Melanocyte of skin (primary cell): ENCODE results near the gene SNRNP200. TPM values are rescaled to one million over a fixed set of nuclear protein-coding genes. Genes with fewer than 3 reads are reported as not detected.

Experiments
- total RNA-seq, 2 donors: library from RNA; depleted of rRNA; stranded (reverse); fragments of >200 nt; gene quantifications; 2 replicates each; pipeline ENCODE4 v1.2.3, GENCODE V29; 2012

The SNRNP200 gene
- 10 to 100 TPM; 35.4 to 62.9 TPM for total RNA-seq

GRCh38 chr2:96305091-96305978, at the start of gene SNRNP200:
Gene SNRNP200, minus strand, starts transcription at chr2:96305546. Its CDS starts 109 bp downstream, at chr2:96305437.

GRCh38 chr2:96325041-96325883, 19.9 kb upstream of the SNRNP200 start, which contains the start of gene ITPRIPL1:
Gene ITPRIPL1, plus strand, starts transcription at chr2:96325317. Its CDS starts 523 bp downstream, at chr2:96325840.

GRCh38 chr2:96265840-96266679, 39.3 kb downstream of the SNRNP200 start, which contains the start of the genes CIAO1 and TMEM127:
Gene CIAO1, plus strand, starts transcription at chr2:96266225. Its CDS starts 126 bp downstream, at chr2:96266351.
Gene TMEM127, minus strand, starts transcription at chr2:96265997. Its CDS starts 616 bp downstream, at chr2:96265381.

Other genes starting within 250 kb of the SNRNP200 start
- under 1 TPM in 1 of 2 donors, not detected in 1; under 0.01 TPM for gene ADRA2B, start 189.0 kb downstream of the SNRNP200 start, total RNA-seq
- not detected for gene ASTL, start 167.0 kb downstream of the SNRNP200 start, total RNA-seq
- 1 to 10 TPM; 1.0 to 1.7 TPM for gene DUSP2, start 160.1 kb downstream of the SNRNP200 start, total RNA-seq
- 100 to 1,000 TPM; 237 to 341 TPM for gene STARD7, start 96.7 kb downstream of the SNRNP200 start, total RNA-seq
- 10 to 100 TPM; 25.0 to 34.4 TPM for gene TMEM127, start 39.5 kb downstream of the SNRNP200 start, total RNA-seq
- 100 to 1,000 TPM; 127 to 141 TPM for gene CIAO1, start 39.3 kb downstream of the SNRNP200 start, total RNA-seq
- gene ITPRIPL1, start 19.8 kb upstream of the SNRNP200 start, total RNA-seq = 10 to 100 TPM in 1 of 2 donors, under 1 TPM in 1; under 0.01 to 12.0 TPM
- 10 to 100 TPM; 17.6 to 34.0 TPM for gene NCAPH, start 30.2 kb upstream of the SNRNP200 start, total RNA-seq
- under 1 TPM; under 0.01 to 0.34 TPM for gene NEURL3, start 199.8 kb upstream of the SNRNP200 start, total RNA-seq
- gene ARID5A, start 231.2 kb upstream of the SNRNP200 start, total RNA-seq = 10 to 100 TPM; 11.0 to 13.1 TPM